HT1080 (cell line): ENCODE data around the gene RRN3. TPM values are rescaled to one million over a fixed set of nuclear protein-coding genes. Genes with fewer than 3 reads are reported as not detected.
"Not testable (repeated sequence)": the region's sequence is repeated elsewhere in the genome, so short reads cannot be mapped to it uniquely, and the experiment has no call there.

Experiments used
- DNase-seq: peaks from one replicate; pipeline ENCODE4 v3.0.0-alpha.2; 2015; ENCODE audit warnings: low read depth
- total RNA-seq: library from RNA; depleted of rRNA; stranded (reverse); fragments of >200 nt; shearing (Covaris generic); gene quantifications from 2 replicates; pipeline ENCODE4 v1.2.3, GENCODE V29; 2014

RRN3 gene
- total RNA-seq, 1 experiment from 2014 or later, result 45.4 TPM

DNA sequence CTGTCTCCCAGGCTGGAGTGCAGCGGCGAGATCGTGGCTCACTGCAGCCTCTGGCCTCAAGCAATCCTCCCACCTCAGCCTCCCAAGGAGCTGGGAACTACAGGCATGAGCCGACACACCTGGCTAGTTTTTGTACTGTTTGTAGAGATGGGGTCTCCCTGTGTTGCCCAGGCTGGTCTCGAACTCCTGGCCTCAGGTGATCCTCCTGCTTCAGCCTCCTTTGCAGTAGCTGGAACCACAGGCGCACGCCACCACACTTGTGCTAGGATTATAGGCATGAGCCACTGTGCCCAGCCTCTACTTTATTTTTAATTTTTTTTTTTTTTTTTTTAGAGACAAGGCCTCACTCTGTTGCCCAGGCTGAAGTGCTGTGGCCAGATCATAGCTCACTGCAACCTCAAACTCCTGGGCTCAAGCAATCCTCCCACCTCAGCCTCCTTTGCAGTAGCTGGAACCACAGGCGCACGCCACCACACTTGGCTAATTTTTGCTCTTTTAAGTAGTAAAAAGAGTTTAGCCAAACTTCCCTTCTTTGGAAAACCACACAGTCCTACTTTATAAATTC, 42.6 kb downstream of the RRN3 start:
- DNase-seq, result no peak

DNA sequence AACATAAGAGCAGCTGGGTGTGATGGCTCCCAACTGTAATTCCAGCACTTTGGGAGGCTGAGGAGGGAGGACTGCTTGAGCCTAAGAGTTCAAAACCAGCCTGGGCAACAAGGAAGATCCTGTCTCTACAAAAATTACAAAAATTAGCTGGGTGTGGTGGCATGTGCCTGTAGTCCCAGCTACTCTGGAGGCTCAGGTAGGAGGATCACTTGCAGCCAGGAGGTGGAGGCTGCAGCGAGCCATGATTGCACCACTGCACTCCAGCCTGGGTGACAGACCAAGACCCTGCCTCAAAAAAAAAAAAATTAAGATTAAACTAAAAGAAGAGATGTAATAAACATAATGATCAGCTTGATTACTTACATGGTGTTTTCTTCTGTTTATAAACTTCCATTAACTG, 43.6 kb downstream of the RRN3 start:
- not testable (repeated sequence) for DNase-seq

- DNase-seq, result no peak
Observed at GRCh38 chr16:15049581-15050180, 44.4 kb downstream of the RRN3 start.

GRCh38 chr16:15046692-15047376, 47.2 kb downstream of the RRN3 start:
- no peak for DNase-seq

- not testable (repeated sequence) for DNase-seq
Observed at GRCh38 chr16:15045270-15045669, 48.8 kb downstream of the RRN3 start.

- DNase-seq, result no peak
Observed at GRCh38 chr16:15044286-15044685, 49.8 kb downstream of the RRN3 start.

DNA sequence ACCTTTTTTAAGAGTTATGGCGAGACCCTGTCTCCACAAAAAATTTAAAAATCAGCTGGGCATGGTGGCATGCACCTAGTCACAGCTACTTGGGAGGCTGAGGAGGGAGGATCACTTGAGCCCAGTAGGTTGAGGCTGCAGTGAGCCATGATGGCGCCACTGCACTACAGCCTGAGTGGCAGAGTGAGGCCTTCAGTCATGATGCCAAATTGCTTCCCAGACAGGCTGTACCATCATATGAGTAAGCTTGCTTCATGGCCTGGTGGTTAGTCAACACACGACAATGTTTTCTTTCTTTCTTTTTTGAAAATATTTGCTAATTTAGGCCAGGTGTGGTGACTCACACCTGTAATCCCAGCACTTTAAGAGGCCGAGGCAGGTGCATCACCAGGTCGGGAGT, 50.7 kb downstream of the RRN3 start:
- no peak for DNase-seq

- DNase-seq, result no peak
Observed at GRCh38 chr16:15041271-15042004, 52.6 kb downstream of the RRN3 start.

GRCh38 chr16:15038689-15039088, 55.4 kb downstream of the RRN3 start:
- no peak for DNase-seq

DNA sequence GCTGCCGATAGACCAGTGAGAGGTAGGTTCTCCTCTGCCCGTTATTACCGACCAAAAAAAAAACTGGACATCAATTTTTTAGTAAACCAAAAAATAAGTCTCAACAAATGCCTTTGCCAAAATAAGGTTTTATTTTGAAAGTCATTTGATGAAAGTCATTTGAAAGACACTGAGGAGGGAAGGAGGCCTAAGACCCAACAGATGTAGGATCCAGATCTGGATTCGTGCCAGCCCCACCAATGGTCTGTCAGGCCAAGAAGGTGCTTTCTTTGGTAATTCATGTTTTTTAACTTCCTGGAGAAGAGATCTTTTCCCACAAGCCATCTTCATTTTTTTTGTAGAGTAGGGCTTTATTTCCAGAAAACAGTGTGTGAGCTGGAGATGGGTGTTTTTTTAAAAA, 56.3 kb downstream of the RRN3 start:
- DNase-seq, result no peak

GRCh38 chr16:15037003-15037402, 57.1 kb downstream of the RRN3 start:
- no peak for DNase-seq

DNA sequence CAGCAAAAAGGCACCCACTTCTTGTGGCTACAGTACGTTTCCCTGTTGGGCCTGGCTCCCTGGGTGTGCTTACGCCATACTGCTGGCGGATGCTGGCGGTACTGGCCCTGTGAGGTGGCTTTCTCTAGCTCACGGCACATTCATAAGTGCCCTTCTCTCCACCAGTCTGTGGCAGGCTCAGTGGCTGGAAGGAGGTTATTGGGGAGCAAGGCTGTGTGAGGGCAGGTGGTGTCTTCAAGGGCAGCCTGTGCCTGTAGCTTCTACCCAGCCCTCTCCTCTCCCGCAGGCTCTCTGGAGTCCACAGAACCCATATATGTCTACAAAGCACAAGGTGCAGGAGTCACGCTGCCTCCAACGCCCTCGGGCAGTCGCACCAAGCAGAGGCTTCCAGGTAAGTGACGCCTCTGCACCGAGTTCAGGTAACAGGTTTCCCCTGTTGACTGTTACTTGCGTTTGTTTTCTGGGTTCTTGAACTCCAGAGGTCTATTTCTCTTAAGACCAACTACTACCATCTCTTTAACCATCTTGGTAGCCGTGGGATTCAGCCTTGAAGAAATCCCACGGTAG, 58.8 kb downstream of the RRN3 start:
- no peak for DNase-seq

GRCh38 chr16:15034266-15035162, 59.6 kb downstream of the RRN3 start:
- DNase-seq, result no peak

DNA sequence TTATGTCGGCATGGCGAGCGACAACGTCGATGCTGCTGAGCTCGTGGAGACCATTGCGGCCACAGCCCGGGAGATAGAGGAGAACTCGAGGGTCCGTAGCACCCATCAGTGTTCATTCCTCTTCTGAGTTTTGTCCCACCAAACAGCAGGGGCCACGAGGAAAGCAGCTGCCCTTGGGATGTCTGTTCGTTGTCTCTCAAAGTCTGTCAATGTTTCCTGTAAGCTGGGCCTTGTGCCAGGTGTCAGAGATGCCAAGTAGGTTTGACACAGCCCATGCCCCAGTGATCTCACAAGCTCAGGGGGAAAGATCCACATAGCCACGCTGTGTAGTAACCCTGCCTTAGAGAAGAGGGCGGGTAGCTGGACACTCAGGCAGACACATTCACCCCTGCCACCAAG, 60.8 kb downstream of the RRN3 start:
- no peak for DNase-seq

DNA sequence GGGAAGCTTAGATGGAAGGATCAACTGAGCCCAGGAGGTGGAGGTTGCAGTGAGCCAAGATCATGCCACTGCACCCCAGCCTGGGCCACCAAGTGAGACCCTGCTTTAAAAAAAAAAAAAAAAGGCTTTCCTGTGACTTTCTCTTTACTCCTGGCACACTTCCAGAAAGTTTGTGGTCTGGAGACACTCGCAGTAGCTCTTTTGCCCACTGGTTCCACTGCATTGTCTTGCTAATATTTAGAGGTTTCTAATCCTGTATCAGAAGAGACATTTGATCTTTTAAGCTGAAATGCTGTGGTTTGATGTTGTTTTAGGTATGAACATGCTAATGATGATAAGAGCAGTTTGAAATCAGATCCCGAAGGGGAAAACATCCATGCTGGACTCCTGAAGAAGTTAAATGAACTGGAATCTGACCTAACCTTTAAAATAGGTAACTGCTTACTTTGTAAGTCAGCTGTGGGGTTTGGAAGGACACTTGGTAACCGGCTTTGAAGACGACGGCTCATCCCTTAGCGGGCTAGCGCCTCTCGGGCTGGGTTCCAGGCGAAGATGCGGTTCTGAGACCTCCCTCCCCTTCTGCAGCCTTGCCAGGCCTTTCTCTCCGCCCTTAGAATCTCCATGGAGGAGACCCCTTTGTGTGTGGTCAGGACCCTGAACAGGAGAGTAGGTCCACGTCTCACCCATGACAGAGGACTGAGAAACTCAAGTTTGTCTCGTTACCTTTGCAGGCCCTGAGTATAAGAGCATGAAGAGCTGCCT, 61.3 kb downstream of the RRN3 start:
- no peak for DNase-seq

DNA sequence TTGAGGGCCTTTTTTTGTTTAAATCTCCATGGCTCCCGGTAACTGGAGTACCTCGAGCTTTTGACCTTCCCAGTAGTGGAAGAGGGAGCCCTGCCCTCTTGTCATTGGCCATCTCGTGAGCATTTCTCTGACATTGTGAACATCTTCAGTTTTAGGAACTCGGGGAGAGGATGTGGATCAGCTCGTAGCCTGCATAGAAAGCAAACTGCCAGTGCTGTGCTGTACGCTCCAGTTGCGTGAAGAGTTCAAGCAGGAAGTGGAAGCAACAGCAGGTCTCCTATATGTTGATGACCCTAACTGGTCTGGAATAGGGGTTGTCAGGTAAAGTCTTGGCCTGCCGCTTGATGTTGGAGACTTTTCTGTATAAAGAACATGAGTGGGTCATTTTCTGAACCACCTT, 62.5 kb downstream of the RRN3 start:
- DNase-seq, result no peak

DNA sequence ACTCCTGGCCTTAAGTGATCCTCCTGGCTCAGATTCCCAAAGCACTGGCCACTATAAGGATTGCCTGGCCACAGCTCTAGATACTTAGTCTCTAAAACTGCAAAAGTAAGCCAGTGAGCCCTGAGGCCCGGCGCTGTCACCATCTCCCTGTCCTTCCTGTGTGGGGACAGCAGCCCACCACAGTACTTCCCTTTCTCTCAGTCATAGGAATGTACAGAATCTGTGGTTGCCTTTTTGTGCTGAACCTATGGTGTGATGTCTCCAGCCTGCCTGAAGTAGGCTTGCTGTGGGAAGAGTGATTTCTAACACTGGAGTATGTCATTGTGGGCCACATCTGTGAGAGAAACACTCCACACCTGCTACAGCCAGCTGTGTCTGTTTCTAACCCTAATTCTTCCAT, 62.9 kb downstream of the RRN3 start:
- DNase-seq, result no peak

DNA sequence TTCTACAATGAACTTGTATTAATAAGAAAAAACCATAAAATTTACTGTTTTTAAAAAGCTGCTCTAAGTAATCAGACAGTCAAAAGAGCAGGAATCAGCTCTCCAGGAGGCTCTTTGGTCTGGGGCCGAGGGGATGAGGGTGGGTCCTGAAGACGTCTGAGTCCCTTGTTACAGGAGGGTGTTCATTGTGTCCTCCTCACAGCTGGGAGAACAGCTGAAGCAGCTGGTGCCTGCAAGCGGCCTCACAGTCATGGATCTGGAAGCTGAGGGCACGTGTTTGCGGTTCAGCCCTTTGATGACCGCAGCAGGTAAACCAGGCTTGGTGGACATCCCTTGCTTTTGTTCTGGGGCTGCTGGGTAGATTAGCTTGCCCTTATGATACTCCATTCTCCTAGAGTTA, 64.3 kb downstream of the RRN3 start:
- not testable (repeated sequence) for DNase-seq

DNA sequence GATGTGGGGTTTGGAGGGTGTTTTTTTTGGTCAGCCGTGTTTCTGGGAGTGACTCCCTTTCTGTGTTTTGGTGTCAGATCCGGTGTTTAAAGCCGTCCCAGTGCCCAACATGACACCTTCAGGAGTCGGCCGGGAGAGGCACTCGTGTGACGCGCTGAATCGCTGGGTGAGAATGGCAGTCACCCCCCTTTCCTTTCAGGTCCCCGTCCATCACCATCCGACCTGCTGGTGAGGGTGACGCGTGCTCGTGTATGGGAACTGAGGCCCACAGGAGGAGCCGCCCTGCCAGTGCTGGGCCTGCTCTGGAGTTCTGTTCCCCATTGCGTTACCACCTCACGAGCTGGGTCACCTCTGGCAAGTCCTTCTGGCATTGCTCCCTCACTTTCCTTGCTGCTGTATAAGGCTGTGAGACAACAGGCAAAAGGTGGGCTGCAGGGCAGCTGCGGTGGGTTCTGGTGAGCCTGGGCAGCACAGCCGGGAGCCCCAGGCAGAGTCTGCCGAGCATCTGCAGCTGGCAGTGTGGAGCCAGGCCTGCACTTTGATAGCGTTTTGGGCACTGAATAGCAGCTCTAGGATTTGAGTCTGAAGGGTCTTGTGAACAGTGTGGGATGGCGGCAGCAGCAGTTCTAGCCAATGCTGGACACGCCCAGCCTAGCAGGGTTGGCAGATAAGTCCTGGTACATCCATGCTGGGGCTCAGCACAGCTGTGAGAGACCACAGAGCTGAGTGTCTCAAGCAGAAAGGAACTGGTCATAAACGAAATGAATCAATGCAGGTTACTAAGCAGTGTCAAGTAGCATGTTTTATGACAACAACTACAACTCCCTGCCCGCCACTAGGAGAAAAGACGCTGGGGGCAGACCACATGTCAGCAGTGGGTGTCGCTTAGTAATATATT, 65.0 kb downstream of the RRN3 start:
- not testable (repeated sequence) for DNase-seq
